K562 (cell line): Measurements from ENCODE around the gene MAPKAPK2. TPM values are rescaled to one million over a fixed set of nuclear protein-coding genes. Genes with fewer than 3 reads are reported as not detected.
A peak's percentile ranks its signal among the peaks of the same experiment; 100 is the strongest.

Experiments used
- ARHGAP35 ChIP-seq: fragments of 450-650 bp; IDR thresholded peaks from 2 replicates; pipeline ENCODE4 v1.6.1; 2018; ENCODE audit not compliant: partially characterized antibody
- DIDO1 ChIP-seq: fragments of 450-650 bp; IDR thresholded peaks from 2 replicates; pipeline ENCODE4 v1.6.1; 2016; ENCODE audit warnings: low read depth, missing biosample characterization, missing genetic modification characterization
- HCFC1 ChIP-seq: IDR thresholded peaks from 2 replicates; pipeline ENCODE4 v1.6.1; 2012; ENCODE audit warnings: low read depth, low read length, improper control_type of control experiment
- HDAC2 ChIP-seq: fragments of 450-650 bp; IDR thresholded peaks from 2 replicates; pipeline ENCODE4 v1.6.1; 2016; ENCODE audit warnings: mild to moderate bottlenecking
- LCOR ChIP-seq: sonication (generic); formaldehyde crosslinking; IDR thresholded peaks from 2 replicates; pipeline ENCODE4 v1.8.0; 2022; ENCODE audit warnings: mild to moderate bottlenecking, missing genetic modification reagents
- MEF2A ChIP-seq: IDR thresholded peaks from 2 replicates; pipeline ENCODE4 v1.6.1; 2011; ENCODE audit warnings: low read depth, mild to moderate bottlenecking, low read length, moderate library complexity; ENCODE audit not compliant: control insufficient read depth
- NCOA2 ChIP-seq, 2 experiments: fragments of 450-650 bp; IDR thresholded peaks; 2 replicates each; pipeline ENCODE4 v1.6.1; 2018; ENCODE audit warnings: mild to moderate bottlenecking in 2 of 2, moderate library complexity in 1 of 2; ENCODE audit not compliant: partially characterized antibody in 2 of 2
- NR2C1 ChIP-seq, 2 experiments: fragments of 450-650 bp; IDR thresholded peaks; 2 replicates each; pipeline ENCODE4 v1.6.1; 2017; ENCODE audit warnings: mild to moderate bottlenecking in 2 of 2, antibody characterized with exemption in 1 of 2, inconsistent platforms in 1 of 2, missing compliant biosample characterization in 1 of 2, missing genetic modification characterization in 1 of 2
- SMARCB1 ChIP-seq: IDR thresholded peaks from 2 replicates; pipeline ENCODE4 v1.6.1; 2011; ENCODE audit warnings: improper control_type of control experiment, low read depth; ENCODE audit not compliant: insufficient read length
- SREBF1 ChIP-seq: fragments of 150-350 bp; IDR thresholded peaks from 2 replicates; pipeline ENCODE4 v1.6.1; 2014; ENCODE audit warnings: antibody characterized with exemption, low read depth, low read length, borderline replicate concordance
- STAT5A ChIP-seq: IDR thresholded peaks from 2 replicates; pipeline ENCODE4 v1.6.1; 2012; ENCODE audit warnings: low read length, inconsistent platforms, borderline replicate concordance
- TRIM24 ChIP-seq, 2 experiments: fragments of 450-650 bp; IDR thresholded peaks; 2 replicates each; pipeline ENCODE4 v1.6.1; 2016
- ZKSCAN8 ChIP-seq: fragments of 200-800 bp; sonication (Bioruptor generic); IDR thresholded peaks from 2 replicates; pipeline ENCODE4 v1.6.1; 2016; ENCODE audit warnings: missing genetic modification characterization, missing compliant biosample characterization
- ZNF507 ChIP-seq: conservative IDR thresholded peaks from 2 replicates; pipeline ENCODE4 v1.6.1; 2017; ENCODE audit warnings: missing genetic modification characterization, missing compliant biosample characterization
- ZNF766 ChIP-seq: fragments of 200-800 bp; sonication (Bioruptor generic); conservative IDR thresholded peaks from 2 replicates; pipeline ENCODE4 v1.6.1; 2016; ENCODE audit warnings: missing genetic modification characterization, missing compliant biosample characterization
- polyA plus RNA-seq, 8 experiments: library from polyadenylated mRNA; depleted of rRNA in 4 of 8; stranded (reverse) in 5 of 8; unstranded in 3 of 8; fragments of >200 nt; fragmentation: Nextera tagmentation in 2 of 8; fragmentation: Illumina TruSeq in 1 of 8; extraction: Ambion mirVana in 2 of 8; extraction: Trizol in 1 of 8; gene quantifications; 2 replicates each; pipeline versions ENCODE4 v1.2.1 to v1.2.3, GENCODE V29; 2011 to 2014; ENCODE audit warnings: inconsistent platforms in 1 of 8, missing spikeins in 1 of 8
- total RNA-seq, 7 experiments: library from RNA; depleted of rRNA in 6 of 7; stranded (reverse); fragments of >200 nt in 6 of 7; fragmentation: Illumina TruSeq in 2 of 7; extraction: Trizol in 2 of 7; gene quantifications; 2 replicates each; pipeline versions ENCODE4 v1.2.1 to v1.2.3, GENCODE V29; 2011 to 2021; ENCODE audit warnings: low replicate concordance in 1 of 7
- TF ChIP-seq, protein P1 (sequence below): fragments of 250-450 bp; sonication (Bioruptor Pico); IDR thresholded peaks from 2 replicates; pipeline ENCODE4 v1.8.0; 2022; ENCODE audit warnings: moderate library complexity, mild to moderate bottlenecking, inconsistent platforms
- TF ChIP-seq, protein P2 (sequence below), 2 experiments: fragments of 450-650 bp; IDR thresholded peaks; 2 replicates each; pipeline ENCODE4 v1.6.1; 2018; ENCODE audit warnings: mild to moderate bottlenecking in 2 of 2, low read depth in 1 of 2; ENCODE audit not compliant: partially characterized antibody in 2 of 2
- TF ChIP-seq, protein P3 (sequence below): fragments of 250-450 bp; sonication (Bioruptor Pico); IDR thresholded peaks from 2 replicates; pipeline ENCODE4 v1.4.0; 2020; ENCODE audit warnings: mild to moderate bottlenecking, moderate library complexity
- TF ChIP-seq, protein P4 (sequence below): fragments of 450-650 bp; formaldehyde crosslinking; IDR thresholded peaks from 2 replicates; pipeline ENCODE4 v1.4.0; 2022; ENCODE audit warnings: missing genetic modification characterization
- TF ChIP-seq, protein P5 (sequence below): sonication (generic); IDR thresholded peaks from 2 replicates; pipeline ENCODE4 v1.6.1; 2016

MAPKAPK2 gene
- total and polyA plus RNA-seq, 9 of the 15 experiments (the other 6 are each of a cell fraction or from before 2014, with no cell fraction given), result 0.63 to 94.2 (median 52.1) TPM

DNA sequence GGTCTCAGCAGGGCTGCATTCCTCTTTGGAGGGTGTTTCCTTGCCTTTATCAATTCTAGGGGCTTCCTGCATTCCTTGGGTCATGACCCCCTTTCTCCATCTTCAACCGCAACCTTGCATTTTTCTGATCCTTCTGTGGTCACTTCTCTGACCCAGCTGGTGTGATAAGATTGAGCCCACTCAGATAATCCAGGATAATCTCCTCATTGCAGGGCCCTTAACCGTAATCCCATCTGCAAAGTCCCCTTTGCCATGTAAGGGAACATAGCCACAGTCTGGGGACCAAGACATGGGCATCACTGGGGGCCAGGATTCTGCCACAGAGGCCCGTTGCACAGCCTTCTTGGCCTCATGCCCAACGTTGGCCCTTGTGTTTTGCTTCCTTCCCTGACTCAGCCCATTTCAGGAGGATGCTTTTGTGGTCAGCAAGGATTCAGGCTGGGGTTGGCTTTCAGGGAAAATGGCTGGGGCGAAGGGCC lies 50.9 kb downstream of the MAPKAPK2 start (continued):
- TF ChIP-seq, protein P1, sequence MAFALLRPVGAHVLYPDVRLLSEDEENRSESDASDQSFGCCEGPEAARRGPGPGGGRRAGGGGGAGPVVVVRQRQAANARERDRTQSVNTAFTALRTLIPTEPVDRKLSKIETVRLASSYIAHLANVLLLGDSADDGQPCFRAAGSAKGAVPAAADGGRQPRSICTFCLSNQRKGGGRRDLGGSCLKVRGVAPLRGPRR, result 0 out of 2 replicates have a peak, but pooled peaks have one; percentile 37
- no peak for TF ChIP-seq SMARCB1
- TF ChIP-seq NR2C1 (IDR thresholded peaks at IDR 0.05), result peak; percentile 69
- peak; percentile 88 for TF ChIP-seq NR2C1 (tag; IDR thresholded peaks at IDR 0.05)
- no peak for TF ChIP-seq NCOA2 (IDR thresholded peaks at IDR 0.05; ENCODE audit: partially characterized antibody in 2 of 2)
- peak; percentile 83 to 90 for TF ChIP-seq TRIM24 (IDR thresholded peaks at IDR 0.05)
- no peak for TF ChIP-seq MEF2A
- peak; percentile 93 for TF ChIP-seq STAT5A
- TF ChIP-seq HCFC1, result no peak
- TF ChIP-seq LCOR (CRISPR knock-in tag), result no peak; the same call in none of the 2 replicates
- TF ChIP-seq ZNF507 (tag), result no peak
- 0 out of 2 replicates have a peak, but pooled peaks have one; percentile 52 for TF ChIP-seq DIDO1 (tag)
- TF ChIP-seq, protein P2, sequence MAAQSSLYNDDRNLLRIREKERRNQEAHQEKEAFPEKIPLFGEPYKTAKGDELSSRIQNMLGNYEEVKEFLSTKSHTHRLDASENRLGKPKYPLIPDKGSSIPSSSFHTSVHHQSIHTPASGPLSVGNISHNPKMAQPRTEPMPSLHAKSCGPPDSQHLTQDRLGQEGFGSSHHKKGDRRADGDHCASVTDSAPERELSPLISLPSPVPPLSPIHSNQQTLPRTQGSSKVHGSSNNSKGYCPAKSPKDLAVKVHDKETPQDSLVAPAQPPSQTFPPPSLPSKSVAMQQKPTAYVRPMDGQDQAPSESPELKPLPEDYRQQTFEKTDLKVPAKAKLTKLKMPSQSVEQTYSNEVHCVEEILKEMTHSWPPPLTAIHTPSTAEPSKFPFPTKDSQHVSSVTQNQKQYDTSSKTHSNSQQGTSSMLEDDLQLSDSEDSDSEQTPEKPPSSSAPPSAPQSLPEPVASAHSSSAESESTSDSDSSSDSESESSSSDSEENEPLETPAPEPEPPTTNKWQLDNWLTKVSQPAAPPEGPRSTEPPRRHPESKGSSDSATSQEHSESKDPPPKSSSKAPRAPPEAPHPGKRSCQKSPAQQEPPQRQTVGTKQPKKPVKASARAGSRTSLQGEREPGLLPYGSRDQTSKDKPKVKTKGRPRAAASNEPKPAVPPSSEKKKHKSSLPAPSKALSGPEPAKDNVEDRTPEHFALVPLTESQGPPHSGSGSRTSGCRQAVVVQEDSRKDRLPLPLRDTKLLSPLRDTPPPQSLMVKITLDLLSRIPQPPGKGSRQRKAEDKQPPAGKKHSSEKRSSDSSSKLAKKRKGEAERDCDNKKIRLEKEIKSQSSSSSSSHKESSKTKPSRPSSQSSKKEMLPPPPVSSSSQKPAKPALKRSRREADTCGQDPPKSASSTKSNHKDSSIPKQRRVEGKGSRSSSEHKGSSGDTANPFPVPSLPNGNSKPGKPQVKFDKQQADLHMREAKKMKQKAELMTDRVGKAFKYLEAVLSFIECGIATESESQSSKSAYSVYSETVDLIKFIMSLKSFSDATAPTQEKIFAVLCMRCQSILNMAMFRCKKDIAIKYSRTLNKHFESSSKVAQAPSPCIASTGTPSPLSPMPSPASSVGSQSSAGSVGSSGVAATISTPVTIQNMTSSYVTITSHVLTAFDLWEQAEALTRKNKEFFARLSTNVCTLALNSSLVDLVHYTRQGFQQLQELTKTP (IDR thresholded peaks at IDR 0.05; ENCODE audit: low read depth in 1 of 2, partially characterized antibody in 2 of 2), result peak in 1 of 2 experiments; percentile 66
- no peak for TF ChIP-seq ARHGAP35
- TF ChIP-seq, protein P3, sequence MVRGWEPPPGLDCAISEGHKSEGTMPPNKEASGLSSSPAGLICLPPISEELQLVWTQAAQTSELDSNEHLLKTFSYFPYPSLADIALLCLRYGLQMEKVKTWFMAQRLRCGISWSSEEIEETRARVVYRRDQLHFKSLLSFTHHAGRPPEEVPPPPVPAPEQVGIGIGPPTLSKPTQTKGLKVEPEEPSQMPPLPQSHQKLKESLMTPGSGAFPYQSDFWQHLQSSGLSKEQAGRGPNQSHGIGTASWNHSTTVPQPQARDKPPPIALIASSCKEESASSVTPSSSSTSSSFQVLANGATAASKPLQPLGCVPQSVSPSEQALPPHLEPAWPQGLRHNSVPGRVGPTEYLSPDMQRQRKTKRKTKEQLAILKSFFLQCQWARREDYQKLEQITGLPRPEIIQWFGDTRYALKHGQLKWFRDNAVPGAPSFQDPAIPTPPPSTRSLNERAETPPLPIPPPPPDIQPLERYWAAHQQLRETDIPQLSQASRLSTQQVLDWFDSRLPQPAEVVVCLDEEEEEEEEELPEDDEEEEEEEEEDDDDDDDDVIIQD (CRISPR knock-in tag), result no peak
- TF ChIP-seq SREBF1, result no peak
- peak; percentile 99 for TF ChIP-seq HDAC2
- TF ChIP-seq, protein P4, sequence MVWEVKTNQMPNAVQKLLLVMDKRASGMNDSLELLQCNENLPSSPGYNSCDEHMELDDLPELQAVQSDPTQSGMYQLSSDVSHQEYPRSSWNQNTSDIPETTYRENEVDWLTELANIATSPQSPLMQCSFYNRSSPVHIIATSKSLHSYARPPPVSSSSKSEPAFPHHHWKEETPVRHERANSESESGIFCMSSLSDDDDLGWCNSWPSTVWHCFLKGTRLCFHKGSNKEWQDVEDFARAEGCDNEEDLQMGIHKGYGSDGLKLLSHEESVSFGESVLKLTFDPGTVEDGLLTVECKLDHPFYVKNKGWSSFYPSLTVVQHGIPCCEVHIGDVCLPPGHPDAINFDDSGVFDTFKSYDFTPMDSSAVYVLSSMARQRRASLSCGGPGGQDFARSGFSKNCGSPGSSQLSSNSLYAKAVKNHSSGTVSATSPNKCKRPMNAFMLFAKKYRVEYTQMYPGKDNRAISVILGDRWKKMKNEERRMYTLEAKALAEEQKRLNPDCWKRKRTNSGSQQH (CRISPR knock-in tag), result peak; percentile 42; the same call in 1 of the 2 replicates
- peak; percentile 85; the same call in 1 of the 2 replicates for TF ChIP-seq ZKSCAN8 (CRISPR knock-in tag)
- peak; percentile 92 for TF ChIP-seq ZNF766 (CRISPR knock-in tag)
- TF ChIP-seq, protein P5, sequence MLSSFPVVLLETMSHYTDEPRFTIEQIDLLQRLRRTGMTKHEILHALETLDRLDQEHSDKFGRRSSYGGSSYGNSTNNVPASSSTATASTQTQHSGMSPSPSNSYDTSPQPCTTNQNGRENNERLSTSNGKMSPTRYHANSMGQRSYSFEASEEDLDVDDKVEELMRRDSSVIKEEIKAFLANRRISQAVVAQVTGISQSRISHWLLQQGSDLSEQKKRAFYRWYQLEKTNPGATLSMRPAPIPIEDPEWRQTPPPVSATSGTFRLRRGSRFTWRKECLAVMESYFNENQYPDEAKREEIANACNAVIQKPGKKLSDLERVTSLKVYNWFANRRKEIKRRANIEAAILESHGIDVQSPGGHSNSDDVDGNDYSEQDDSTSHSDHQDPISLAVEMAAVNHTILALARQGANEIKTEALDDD, result peak; percentile 69
